Stimulated activated CD8-positive, alpha-beta memory T cell treated with anti-CD3 and anti-CD28 coated beads, Interleukin-15, amount 100 ng/mL, for 24 hours (primary cell): Measurements from ENCODE around the gene KXD1.
"Not testable (repeated sequence)": the region's sequence is repeated elsewhere in the genome, so short reads cannot be mapped to it uniquely, and the experiment has no call there.

Experiments
- DNase-seq: peaks from one replicate; pipeline ENCODE4 v3.0.0-alpha.2; 2020; ENCODE audit warnings: low read depth

Gene KXD1

DNA sequence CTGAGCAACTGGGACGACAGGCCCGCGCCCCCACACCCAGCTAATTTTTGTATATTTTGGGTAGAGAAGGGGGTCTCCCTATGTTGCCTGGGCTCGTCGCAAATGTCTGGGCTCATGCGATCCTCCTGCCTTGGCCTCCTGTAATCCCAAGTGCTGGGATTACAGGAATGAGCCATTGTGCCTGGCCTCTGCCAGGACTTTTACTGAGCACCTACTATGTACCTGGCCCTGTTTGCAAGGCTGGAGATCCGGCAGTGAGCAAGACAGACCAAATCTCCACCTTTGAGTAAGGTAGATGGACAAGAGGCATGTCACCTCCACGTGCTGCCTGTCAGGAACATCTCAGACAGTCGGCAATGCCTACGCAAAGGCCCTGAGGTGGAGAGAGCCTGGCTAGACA lies 21.2 kb upstream of the KXD1 start:
- no peak for DNase-seq

DNA sequence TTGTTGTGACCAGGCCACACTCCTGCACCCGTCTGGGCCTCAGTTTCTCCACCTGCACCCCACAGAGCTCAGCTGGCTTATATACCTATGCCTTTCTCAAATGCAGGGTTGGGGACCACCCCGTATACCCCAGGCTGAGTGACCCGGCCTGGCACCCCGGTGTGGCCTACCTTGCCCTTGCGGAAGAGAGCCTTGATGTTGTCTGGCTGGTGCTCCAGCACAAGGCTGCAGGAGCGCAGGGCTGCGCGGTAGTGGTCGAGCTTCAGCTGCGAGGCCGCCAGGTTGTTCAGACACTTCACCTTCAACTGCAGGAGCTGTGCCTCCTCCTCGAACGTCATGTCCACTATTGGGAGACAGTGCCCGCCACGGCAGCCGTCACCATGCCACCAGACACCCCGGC lies 20.2 kb upstream of the KXD1 start:
- no peak for DNase-seq

DNA sequence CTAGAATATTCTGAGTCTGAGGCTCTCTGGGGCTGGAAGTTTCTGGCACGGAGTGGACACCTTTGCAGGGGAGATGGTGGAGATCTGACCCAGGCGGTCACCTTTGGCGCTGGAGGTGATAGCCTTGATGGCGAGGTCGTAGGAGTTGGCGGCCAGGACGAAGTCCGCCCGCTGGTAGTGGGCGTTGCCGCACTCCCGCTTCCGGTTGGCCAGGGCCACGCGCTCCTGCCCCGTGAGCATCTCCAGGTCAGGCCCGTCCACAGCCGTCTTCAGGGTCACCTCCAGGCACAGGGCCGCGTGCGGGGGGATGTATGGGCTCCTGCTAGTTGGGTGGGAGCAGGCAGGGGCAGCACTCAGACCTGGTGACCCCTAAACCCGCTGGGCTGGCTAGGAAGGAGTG lies 19.6 kb upstream of the KXD1 start:
- no peak for DNase-seq

DNA sequence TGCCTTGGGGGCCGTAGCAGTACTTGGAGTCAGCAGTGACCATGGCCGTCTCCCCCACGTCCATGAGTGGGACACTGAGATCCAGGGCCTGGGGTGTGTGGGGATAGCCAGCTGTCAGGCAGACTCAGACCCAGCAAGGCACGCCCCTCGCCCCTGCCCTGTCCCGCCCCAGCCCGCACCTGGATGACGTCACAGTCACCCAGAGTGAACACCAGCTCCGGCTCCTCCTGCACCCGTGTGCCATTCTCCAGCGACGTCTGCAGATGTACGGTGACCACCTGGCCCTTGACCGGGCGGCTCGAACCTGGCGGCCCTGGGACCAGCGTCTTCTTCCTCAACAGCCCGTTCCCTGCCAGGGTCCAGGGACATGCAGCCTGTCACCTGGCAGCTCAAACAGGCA lies 18.3 kb upstream of the KXD1 start:
- no peak for DNase-seq

DNA sequence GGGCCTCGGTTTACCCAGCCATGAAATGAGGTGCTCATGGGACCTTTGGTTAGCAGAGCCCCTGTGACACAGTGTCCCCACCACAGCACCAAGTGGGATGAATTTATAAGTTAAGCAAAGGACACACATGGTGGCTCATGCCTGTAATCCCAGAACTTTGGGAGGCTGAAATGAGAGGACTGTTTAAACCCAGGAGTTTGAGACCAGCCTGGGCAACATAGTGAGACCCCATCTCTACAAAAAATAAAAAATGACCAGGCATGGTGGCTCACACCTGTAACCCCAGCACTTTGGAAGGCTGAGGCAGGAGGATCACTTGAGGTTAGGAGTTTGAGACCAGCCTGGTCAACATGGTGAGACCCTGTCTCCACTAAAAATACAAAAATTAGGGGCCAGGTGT lies 17.5 kb upstream of the KXD1 start:
- DNase-seq = not testable (repeated sequence)

DNA sequence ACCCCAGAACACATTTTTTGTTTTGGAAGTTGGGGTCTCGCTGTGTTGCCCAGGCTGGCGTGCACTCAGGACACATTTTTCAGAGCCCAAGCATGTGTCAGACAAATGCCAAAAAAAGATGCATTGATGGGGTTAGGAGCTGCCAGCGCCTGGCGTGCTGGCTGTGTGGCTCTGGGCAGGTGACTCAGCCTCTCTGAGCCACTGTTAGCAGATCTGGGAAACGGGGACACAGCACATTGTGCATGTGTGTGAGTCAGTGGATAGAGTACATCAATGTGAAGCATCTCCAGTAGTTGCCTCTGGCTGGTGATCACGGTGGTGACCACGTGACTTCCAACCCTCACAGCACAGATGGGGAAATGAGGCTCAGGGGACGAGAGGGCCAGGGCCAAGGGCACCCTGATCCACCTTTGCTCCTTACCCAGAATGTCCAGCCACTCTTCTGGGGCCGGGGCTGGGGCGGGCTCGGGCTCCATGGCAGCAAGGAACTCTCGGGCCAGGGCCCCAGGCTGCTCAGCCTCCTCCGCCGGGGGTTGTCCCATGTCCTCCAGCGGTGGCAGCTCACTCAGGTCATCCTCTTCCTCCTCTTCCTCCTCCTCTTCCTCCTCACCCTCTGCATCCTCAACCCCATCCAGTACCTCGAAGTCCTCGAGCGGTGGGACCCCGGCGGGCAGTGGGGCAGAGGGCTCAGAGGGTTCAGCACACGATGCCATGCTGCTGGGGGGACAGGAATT lies 16.2 kb upstream of the KXD1 start:
- DNase-seq = no peak

DNA sequence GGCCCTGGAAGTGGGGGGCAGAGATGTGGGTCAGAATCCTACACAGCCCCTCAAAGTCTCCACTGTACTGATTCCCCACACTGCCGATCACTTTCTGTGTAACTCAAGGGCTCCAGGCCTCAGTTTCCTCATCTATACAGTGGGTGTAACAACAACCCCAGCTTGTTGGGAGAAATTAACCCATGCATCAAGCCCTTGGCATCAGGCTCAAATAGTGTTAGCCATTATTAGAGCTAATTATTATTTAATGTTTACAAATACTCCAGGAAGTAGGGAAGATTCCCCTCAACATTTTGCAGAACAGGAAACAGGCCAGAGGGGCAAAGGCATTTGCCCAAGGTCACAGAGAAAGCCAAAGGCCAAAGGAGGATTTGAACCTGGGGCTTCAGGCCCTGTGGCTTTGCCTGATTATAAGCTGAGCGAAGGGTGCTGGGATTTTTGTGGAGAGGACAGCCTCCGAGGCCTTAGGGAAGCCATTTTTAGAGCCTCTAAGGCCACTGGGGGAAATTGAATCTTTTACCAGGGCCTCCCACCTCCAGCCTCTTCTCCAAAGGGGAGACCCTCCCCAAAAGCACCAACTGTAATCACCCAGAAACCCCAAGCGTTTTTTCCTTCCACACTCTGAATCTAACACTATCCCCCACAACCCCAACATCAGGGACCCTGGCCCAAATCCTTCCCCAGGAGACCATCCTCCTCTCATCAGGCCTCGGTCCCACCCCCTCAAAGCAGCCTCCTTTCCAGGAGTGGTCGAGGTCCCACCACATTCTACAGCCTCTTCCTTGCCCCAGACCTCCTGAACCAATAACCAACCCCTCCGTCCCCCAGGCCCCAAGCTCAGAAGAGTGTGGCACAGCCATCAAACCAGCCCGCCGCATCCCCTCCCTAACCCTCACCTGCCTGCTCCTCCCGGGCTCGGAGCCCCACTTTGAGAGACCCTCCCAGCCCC lies 15.4 kb upstream of the KXD1 start:
- DNase-seq = no peak

DNA sequence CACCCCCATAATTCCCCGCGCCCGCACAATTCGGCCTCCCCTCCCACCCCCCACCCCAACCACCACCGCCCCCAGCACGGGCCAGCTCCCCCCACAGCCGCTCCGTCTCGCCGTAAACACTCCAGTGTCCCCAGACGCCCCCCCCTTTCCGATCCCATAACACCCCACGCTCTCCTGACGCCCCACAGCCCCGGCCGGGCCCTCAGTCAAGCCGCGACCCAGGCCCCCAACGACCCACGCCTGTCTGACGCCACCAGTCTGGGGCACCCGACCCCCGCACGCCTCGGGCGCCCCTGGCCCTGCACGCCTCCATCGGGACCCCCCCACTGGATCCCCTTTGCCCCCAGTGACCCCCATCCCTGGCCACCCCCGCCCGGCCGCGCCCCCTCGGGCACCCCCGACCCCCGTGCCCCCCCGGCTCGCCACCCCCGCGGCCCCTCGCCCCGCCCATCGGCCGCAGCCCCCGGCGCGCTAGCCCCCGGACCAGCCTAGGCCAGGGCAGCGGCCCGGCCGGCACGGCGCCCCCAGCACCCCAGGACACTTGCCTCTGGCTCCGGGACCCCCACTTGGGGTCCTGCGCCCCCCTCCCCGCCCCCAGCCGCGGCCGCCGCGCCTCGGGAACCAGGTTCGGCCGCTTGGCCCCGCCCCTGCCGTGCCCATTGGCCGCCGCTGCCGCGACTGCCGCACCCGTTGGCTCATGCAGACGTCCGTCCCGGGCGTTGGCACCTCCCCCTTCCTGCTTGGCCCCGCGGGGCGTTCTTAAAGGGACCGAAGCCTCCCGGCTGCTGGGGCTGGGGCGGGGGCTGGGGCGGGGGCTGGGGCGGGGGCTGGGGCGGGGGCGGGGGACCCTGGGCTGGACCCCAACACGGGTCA lies 14.5 kb upstream of the KXD1 start, which contains the start of gene FKBP8:
FKBP8 (minus strand) TSS at position 633 of the 873 bp plus-strand sequence. CDS start 1,603 bp downstream, outside the sequence.
- peak; percentile 83 for DNase-seq

DNA sequence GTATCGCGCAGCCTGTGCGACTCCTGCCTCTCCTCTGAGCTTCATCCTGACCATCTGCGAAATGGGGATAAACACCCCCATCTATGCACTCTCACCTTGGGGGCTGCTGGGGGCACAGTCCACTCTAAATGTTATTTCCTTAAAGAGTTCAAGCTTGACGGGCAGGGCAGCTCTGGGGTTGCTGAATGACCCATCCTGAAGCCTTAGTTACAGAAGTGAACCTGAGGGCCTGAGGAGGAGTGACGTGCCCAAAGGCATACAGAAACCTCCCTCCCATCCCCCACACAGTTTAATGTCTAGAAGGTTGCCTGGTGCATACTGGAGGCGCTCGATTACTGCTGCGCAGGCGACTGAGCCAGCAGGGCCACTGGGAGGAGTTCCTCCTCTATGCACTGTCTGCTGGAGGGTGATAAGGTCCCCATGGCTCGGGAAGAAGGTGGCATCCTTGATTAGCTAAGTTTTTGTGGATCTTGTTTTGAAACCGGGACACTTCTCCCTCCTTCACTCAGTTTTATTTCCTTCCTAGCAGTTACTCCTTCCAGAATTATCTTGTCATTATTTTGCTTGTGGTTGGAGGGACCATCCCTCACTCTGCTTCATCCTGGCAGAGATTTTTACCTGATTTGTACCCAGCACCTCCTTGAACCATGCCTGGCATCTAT lies 13.7 kb upstream of the KXD1 start:
- DNase-seq = no peak

DNA sequence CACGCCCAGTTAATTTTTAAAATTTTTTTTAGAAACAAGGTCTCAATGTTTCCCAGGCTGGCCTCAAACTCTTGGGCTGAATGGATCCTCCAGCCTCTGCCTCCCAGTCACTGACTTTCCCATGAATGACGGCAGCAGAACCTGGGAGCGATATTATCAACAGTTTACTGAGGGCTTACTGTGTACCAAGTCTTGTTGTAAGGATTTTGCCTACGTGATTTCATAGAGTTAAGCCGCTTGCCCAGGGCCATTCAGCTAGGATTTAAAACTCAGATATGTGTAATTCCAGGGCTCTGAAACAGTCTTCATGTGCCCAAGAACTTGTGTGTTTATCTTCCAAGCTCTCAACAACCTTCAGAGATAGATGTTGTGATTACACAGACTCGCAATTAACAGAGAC lies 6.0 kb upstream of the KXD1 start:
- DNase-seq = no peak

DNA sequence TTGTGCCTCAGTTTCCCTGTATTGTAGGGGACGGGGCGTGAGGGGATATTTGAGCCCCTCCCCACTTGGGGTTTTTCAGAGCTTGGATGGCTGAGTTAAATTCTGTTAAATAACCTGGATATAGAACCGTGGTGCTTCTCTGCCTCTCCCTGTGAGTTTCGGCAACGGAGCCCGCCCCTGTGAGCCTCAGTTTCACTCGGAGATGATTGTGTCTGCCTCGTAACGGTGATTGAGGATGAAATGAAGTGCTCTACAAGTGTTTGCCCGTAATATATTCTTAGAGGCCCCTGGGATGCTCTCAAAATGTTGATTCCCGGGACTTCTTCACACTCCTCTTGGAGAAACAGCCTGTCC lies 509 bp downstream of the KXD1 start:
- DNase-seq = no peak

DNA sequence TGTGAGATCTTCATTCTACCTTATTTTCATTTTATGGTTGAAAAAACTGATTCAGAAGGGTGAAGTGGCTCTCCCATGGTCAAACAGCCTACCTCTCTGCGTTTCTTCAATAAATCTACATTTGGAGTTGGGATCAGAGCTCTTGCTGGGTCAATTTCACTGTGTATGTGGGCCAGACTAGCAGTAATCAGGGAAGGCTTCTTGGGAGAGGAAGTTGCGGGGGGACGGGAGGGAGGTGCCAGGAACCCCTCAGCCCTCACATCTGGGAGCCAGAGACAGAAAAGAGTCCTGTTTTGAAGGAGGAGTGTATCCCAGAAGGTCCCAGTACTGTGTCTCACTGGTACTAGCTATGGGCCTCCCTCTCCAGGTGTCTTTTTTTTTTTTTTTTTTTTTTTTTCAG lies 934 bp downstream of the KXD1 start:
- DNase-seq = no peak

DNA sequence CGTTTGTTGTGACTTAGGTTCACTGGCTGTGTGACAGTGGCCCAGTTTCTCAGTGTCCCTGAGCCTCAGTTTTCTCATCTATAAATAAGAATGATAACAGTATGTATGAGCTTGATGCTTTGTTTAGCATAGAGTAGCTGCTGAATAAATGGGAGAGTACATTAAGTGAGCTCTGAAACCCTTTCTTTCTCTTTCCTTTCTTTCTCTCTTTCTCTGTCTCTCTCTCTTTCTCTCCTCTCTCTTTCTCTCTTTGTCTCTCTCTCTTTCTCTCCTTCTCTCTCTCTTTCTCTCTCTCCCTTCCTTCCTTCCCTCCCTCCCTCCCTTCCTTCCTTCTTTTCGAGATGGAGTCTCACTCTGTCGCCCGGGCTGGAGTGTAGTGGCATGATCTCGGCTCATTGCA lies 2.0 kb downstream of the KXD1 start:
- DNase-seq = no peak

DNA sequence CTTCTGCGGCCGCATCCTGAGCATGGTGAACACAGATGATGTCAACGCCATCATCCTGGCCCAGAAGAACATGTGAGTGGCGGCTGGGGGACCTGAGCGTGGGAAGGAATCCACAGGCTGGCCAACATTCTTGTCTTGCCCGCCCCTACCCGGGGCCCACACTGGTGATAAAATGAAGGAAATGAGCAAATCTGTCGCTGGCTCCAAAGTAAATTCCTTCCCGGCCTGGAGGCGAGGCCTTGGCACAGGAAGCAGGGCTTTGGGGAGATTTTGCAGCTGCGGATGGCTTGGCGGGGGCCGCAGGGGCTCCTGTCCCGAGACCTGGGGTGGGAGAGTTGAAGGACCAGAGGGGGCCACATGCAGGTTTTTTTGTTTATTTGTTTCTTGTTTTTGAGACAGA lies 4.4 kb downstream of the KXD1 start:
- no peak for DNase-seq

DNA sequence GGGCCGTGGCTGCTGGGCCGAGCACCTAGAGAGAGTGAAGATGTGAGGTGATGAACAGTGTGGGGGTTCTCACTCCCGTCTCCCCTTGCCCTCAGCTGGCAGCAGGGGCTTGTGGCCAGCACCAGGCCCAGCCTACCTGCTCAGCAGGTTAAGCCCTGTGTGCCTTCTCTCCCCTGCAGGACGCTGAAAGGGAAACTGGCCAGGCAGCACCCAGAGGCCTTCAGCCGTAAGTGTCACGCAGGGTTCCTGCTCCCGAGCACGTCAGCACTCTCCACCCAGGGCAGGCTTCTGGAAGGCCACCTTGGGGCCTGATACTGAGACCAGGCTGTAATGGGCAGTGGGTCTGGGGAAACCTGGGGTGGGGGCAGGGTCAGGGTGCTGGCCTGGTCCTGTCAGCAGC lies 9.3 kb downstream of the KXD1 start:
- no peak for DNase-seq

DNA sequence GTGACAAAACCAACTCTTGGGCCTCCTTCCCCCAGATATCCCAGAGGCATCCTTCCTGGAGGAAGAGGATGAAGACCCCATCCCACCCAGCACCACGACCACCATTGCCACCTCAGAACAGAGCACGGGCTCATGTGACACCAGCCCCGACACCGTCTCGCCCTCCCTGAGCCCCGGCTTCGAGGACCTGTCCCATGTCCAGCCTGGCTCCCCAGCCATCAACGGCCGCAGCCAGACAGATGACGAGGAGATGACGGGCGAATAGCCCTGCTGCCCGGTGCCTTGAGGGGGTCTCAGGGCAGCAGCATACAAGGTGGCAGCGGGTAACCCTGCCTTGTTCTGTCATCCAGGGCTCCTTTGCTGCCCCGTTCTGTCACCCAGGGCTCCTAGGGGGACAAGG lies 10.7 kb downstream of the KXD1 start:
- no peak for DNase-seq

DNA sequence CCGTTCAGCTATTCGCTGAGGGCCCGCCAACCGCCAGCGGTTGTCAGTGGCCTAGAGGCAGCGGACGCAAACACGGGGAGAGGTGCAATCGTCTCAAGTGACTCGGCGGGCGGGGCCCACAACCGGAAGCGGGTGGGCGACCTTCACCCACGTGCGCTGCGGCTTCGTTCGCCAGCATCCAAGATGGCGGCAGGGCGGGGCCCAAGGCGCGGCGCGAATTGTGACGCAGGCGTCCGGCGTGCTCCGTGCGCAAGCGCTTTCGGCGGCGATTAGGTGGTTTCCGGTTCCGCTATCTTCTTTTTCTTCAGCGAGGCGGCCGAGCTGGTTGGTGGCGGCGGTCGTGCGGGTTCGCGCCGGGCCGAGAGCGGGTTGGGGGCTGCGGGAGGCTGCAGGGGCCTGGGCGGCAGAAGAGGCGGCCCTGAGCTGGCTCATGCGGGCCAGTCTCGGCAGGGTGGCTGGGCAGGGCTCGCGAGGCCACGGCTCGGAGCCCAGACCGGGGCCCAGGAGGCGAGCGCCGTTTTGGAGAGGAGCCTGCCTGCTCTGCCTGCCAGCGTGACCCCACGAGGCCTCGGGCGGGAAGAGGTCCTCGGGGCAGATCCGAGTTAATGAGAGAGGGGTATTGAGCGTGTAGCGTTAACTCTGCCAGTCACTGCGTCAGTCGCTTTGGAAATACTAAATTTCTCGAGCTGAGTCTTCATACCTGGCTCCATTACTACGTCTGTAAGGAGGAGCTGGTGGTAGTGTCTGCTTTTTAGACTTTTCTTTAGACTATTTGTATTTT lies 14.1 kb downstream of the KXD1 start, which contains the start of gene UBA52:
UBA52 (plus strand) TSS at position 294 of the 781 bp plus-strand sequence. CDS start 1,444 bp downstream, outside the sequence.
- DNase-seq = peak; percentile 99

DNA sequence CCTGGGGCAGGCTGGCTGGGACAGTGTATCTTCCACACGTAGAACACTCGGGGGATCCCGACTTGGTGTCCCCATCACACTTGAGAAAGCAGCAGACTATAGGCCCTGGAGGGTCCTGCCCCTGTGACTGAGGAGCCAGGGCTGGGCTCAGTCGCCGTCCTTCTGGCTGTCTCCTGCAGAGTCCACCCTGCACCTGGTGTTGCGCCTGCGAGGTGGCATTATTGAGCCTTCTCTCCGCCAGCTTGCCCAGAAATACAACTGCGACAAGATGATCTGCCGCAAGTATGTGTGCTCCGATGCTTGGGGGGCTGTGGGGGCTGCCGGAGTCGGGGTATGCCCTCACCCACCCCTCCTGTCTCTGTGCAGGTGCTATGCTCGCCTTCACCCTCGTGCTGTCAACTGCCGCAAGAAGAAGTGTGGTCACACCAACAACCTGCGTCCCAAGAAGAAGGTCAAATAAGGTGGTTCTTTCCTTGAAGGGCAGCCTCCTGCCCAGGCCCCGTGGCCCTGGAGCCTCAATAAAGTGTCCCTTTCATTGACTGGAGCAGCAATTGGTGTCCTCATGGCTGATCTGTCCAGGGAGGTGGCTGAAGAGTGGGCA lies 17.1 kb downstream of the KXD1 start:
- no peak for DNase-seq

DNA sequence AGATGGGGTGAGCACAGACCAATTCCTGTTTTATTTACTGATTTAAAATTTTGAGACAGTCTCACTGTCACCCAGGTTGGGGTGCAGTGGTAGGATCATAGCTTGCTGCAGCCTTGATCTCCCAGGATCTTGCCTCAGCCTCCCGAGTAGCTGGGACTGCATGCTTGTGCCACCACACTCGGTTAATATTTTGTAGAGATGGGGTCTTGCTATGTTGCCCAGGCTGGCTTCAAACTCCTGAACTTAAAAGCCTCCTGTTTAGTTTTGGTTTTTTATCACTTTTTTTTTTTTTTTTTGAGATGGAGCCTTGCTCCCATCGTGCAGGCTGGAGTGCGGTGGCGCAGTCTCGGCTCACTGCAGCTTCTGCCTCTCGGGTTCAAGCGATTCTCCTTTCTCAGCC lies 18.7 kb downstream of the KXD1 start:
- no peak for DNase-seq

DNA sequence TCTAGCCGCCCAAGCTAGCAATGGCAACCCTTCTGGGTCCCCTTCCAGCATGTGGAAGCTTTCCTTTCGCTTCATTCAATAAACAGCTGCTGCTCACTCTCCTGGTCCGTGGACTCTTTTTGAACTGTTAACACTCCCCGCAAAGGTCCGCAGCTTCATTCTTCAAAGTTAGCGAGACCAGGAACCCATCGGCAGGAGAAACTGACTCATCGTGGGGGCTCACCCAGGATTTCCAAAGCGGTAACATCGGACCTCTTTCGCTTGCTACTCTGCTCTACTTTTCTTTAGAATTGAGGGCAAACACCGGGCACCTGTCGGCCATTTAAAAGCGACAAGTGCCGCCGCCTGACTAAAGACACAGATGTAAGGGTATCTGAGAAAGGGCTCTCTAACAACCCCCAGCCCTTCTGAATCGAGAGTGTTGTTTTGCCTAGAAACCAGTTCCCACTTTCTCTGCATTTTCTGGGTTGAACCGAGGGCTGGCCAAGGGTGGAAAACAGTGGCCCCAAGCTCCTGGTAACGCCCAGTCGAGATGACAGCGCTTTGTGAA lies 19.8 kb downstream of the KXD1 start:
- DNase-seq = no peak
